Measurements from ENCODE around the gene PRIMA1. TPM values are rescaled to one million over a fixed set of nuclear protein-coding genes. Genes with fewer than 3 reads are reported as not detected.

The PRIMA1 gene
- total and polyA plus RNA-seq, 12 donors: 1.8 to 16.3 (median 4.1) TPM

GRCh38 chr14:93778453-93778852, 9.8 kb downstream of the PRIMA1 start:
- H3K9me3 ChIP-seq: no peaks in the 10 kb centered on the region
- no peak for ATAC-seq
- no peaks in the 10 kb centered on the region for H3K27me3 ChIP-seq
- no peak overlapping the region for H3K4me3 ChIP-seq
- H3K27ac ChIP-seq: no peak overlapping the region
- intact Hi-C loops (cut with DNase I): loop anchor here in 1 of 10 donors (10.0 kb wide), 1 partner anchor 74 kb away; no protein-coding TSS in a partner anchor
- H3K4me1 ChIP-seq: no peaks in the 10 kb centered on the region
- TF ChIP-seq CTCF (IDR thresholded peaks at IDR 0.05): no peak
- no peak for DNase-seq
- H3K36me3 ChIP-seq: no peaks in the 10 kb centered on the region
- 70% methylated on average over 8 of the region's 8 CpGs for WGBS, 2 donors

DNA sequence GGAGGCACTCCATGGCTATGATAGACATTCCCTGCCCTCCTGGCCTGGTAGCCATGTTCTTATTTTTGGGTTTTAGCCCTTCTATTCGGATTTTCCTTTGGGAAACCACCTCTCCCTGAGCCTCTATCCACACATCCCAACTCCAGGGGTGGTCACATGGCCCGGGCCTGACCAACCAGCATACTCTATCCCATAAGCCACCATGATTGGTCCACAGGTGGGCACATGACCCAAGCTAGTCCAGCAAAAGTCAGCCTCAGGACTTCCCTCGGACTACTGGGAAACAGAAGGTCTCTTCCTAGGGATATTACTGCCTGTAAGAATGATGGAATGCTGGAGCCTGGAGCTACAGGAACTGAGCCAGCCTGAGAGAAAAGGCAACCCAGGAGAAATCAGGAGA, 12.5 kb downstream of the PRIMA1 start:
- Histone ChIP-seq H3K4me3 (no peak overlapping the region), H3K9me3 (peaks cover 0 to 4% (median 0%) of the 10 kb centered on the region in 11 donors), H3K27ac (no peak overlapping the region), H3K27me3 (no peaks in the 10 kb centered on the region), H3K36me3 (no peaks in the 10 kb centered on the region), H3K4me1 (peaks cover 0 to 13% (median 0%) of the 10 kb centered on the region in 9 donors)
- TF ChIP-seq CTCF (IDR thresholded peaks at IDR 0.05): no peak
- no peak for ATAC-seq
- 75 to 83% methylated on average over 3 of the region's 3 CpGs for WGBS, 2 donors
- DNase-seq: no peak
- intact Hi-C loops (cut with DNase I): loop anchor here in 1 of 10 donors (10.0 kb wide), 1 partner anchor 71 kb away; no protein-coding TSS in a partner anchor

DNA sequence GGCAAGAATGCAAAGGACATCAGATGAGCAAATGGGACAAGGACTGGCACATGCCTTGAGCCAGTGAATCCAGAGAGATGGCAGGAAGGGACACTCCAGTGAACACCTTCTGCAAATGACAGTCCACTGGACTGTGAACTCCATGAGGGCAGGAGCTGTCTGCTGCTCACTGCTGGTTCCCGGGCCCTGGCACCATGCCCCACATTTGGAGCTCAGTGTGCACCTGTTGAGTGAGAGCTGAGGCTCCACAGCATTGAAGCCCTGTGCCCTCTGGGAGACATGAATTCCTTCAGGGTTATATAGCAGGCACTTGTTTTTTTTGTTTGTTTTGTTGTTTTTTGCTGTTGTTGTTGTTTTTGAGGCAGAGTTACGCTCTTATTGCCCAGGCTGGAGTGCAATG, 13.1 kb downstream of the PRIMA1 start:
- no peaks in the 10 kb centered on the region for H3K36me3 ChIP-seq
- no peaks in the 10 kb centered on the region for H3K27me3 ChIP-seq
- TF ChIP-seq CTCF (IDR thresholded peaks at IDR 0.05): no peak
- DNase-seq (no peak), ATAC-seq (no peak)
- intact Hi-C loops (cut with DNase I): loop anchor here in 1 of 10 donors (10.0 kb wide), 1 partner anchor 70 kb away; no protein-coding TSS in a partner anchor
- H3K27ac ChIP-seq: no peak overlapping the region
- no peak overlapping the region for H3K4me3 ChIP-seq
- WGBS, 2 donors: 80 to 83% methylated on average over 2 of the region's 2 CpGs
- peaks cover 0 to 4% (median 0%) of the 10 kb centered on the region in 11 donors for H3K9me3 ChIP-seq
- H3K4me1 ChIP-seq: peaks cover 0 to 13% (median 0%) of the 10 kb centered on the region in 9 donors

- Histone ChIP-seq H3K36me3 (no peaks in the 10 kb centered on the region), H3K27me3 (no peaks in the 10 kb centered on the region), H3K4me1 (peaks cover 0 to 13% (median 0%) of the 10 kb centered on the region in 9 donors), H3K4me3 (no peak overlapping the region), H3K27ac (peak overlapping the region in 7 of 10 donors; percentile 36 to 58 (median 46)), H3K9me3 (peaks cover 0 to 4% (median 0%) of the 10 kb centered on the region in 11 donors)
- 49 to 50% methylated on average over 5 of the region's 5 CpGs for WGBS, 2 donors
- TF ChIP-seq CTCF (IDR thresholded peaks at IDR 0.05): no peak
- intact Hi-C loops (cut with DNase I): loop anchor here in 1 of 10 donors (10.0 kb wide), 1 partner anchor 67 kb away; no protein-coding TSS in a partner anchor
- DNase-seq (peak in 1 of 2 donors; percentile 25), ATAC-seq (peak in 7 of 8 donors; percentile 45 to 91 (median 86))
Measured at GRCh38 chr14:93772263-93772662, 16.0 kb downstream of the PRIMA1 start.

All from heart right ventricle (tissue), 16 donors.